Keratinocyte (primary cell): Measurements from ENCODE around the gene OPRD1. TPM values are rescaled to one million over a fixed set of nuclear protein-coding genes. Genes with fewer than 3 reads are reported as not detected.

Experiments used
- DNase-seq: peaks from one replicate; pipeline ENCODE4 v3.0.0-alpha.2; 2011; ENCODE audit warnings: low read depth, missing footprints, low spot score
- FAIRE-seq: peaks from 2 replicates; lab custom pipeline; 2011; peaks lifted over from hg19 to GRCh38; lab: Jason Lieb, UNC
- H2AFZ ChIP-seq: 2 replicates; pipeline ENCODE4 v1.6.0; 2012; ENCODE audit warnings: low read length, control low read depth, inconsistent platforms; ENCODE audit not compliant: control insufficient read depth
- H3K27ac ChIP-seq: 2 replicates; pipeline ENCODE4 v1.5.1; 2011; ENCODE audit warnings: low read length; ENCODE audit not compliant: control insufficient read depth, insufficient read depth
- H3K27me3 ChIP-seq: 3 replicates; pipeline ENCODE4 v1.6.0; 2011; ENCODE audit warnings: low read length; ENCODE audit not compliant: control insufficient read depth, insufficient read depth; ENCODE audit errors: extremely low read depth
- H3K36me3 ChIP-seq, 2 experiments: 2 replicates in 1 of 2; 3 replicates in 1 of 2; pipeline ENCODE4 v1.5.1; 2011; ENCODE audit warnings: low read length in 2 of 2, mild to moderate bottlenecking in 1 of 2; ENCODE audit not compliant: control insufficient read depth in 2 of 2, insufficient read depth in 2 of 2; ENCODE audit errors: extremely low read depth in 1 of 2
- H3K4me1 ChIP-seq: 3 replicates; pipeline ENCODE4 v1.5.1; 2011; ENCODE audit warnings: low read length; ENCODE audit not compliant: control insufficient read depth, insufficient read depth; ENCODE audit errors: extremely low read depth
- H3K4me2 ChIP-seq: 3 replicates; pipeline ENCODE4 v1.6.0; 2011; ENCODE audit warnings: low read depth, low read length; ENCODE audit not compliant: control insufficient read depth, insufficient read depth; ENCODE audit errors: extremely low read depth
- H3K4me3 ChIP-seq, 3 experiments: fragments of 200-600 bp in 1 of 3; sonication (generic) in 1 of 3; 2 replicates in 2 of 3; 3 replicates in 1 of 3; pipeline ENCODE4 v1.5.1; 2011 to 2016; ENCODE audit warnings: low read length in 3 of 3, mild to moderate bottlenecking in 3 of 3, control low read depth in 2 of 3, inconsistent platforms in 1 of 3, low read depth in 1 of 3, mixed read lengths in 1 of 3, mixed run types in 1 of 3, moderate library complexity in 1 of 3; ENCODE audit not compliant: control insufficient read depth in 2 of 3, insufficient read depth in 2 of 3; ENCODE audit errors: extremely low read depth in 1 of 3
- H3K79me2 ChIP-seq: 2 replicates; pipeline ENCODE4 v1.6.0; 2012; ENCODE audit warnings: low read length; ENCODE audit not compliant: control insufficient read depth, insufficient read depth
- H3K9ac ChIP-seq: 3 replicates; pipeline ENCODE4 v1.6.0; 2011; ENCODE audit warnings: low read length; ENCODE audit not compliant: control insufficient read depth, insufficient read depth; ENCODE audit errors: extremely low read depth
- H3K9me1 ChIP-seq: 3 replicates; pipeline ENCODE4 v1.6.0; 2011; ENCODE audit warnings: low read length; ENCODE audit not compliant: control insufficient read depth, insufficient read depth; ENCODE audit errors: extremely low read depth
- H3K9me3 ChIP-seq: 2 replicates; pipeline ENCODE4 v1.5.1; 2012; ENCODE audit warnings: low read depth, low read length; ENCODE audit not compliant: control insufficient read depth
- H4K20me1 ChIP-seq: 3 replicates; pipeline ENCODE4 v1.6.0; 2011; ENCODE audit warnings: low read length; ENCODE audit not compliant: control insufficient read depth, insufficient read depth; ENCODE audit errors: extremely low read depth
- CTCF ChIP-seq, 3 experiments: IDR thresholded peaks in 1 of 3; conservative IDR thresholded peaks in 1 of 3; optimal IDR thresholded peaks in 1 of 3; 2 replicates in 2 of 3; 3 replicates in 1 of 3; pipeline versions ENCODE3 to v1.5.1; 2011; ENCODE audit warnings: low read length in 3 of 3, mild to moderate bottlenecking in 3 of 3, moderate library complexity in 2 of 3, control low read depth in 1 of 3, inconsistent platforms in 1 of 3; ENCODE audit not compliant: insufficient read depth in 2 of 3; ENCODE audit errors: extremely low read depth in 1 of 3
- EZH2 ChIP-seq: IDR thresholded peaks from one replicate; pipeline ENCODE4 v1.6.1; 2012; ENCODE audit warnings: inconsistent platforms, mild to moderate bottlenecking, low read length, moderate library complexity
- dilution Hi-C: fragments of 300-500 bp; cut with MboI; formaldehyde crosslinking; loops from one replicate; pipeline ENCODE4 v1.7.0; 2020; ENCODE audit warnings: low sequenced_read_pairs; ENCODE audit not compliant: extremely low pct_ligation_motif_present
- polyA plus RNA-seq, 5 experiments: library from polyadenylated mRNA; depleted of rRNA in 3 of 5; stranded (reverse) in 3 of 5; stranded (forward) in 1 of 5; unstranded in 1 of 5; fragments of >200 nt; gene quantifications; 1 replicate in 1 of 5; 2 replicates in 3 of 5; 3 replicates in 1 of 5; pipeline versions ENCODE4 v1.2.1 to v1.2.3, GENCODE V29; 2011 to 2012; ENCODE audit warnings: missing spikeins in 2 of 5, low read depth in 1 of 5, low replicate concordance in 1 of 5

The OPRD1 gene
- polyA plus RNA-seq, 1 donor (not counting 4 experiments of a cell fraction or from before 2014, with no cell fraction given): not detected

- dilution Hi-C loops: no loop called here
- H3K36me3 ChIP-seq: peaks cover 0 to 3% of the 10 kb centered on the region in 2 experiments
- peak overlapping the region; percentile 71 for H2AFZ ChIP-seq
- peak overlapping the region; percentile 41 to 83 (median 69) for H3K4me3 ChIP-seq
- peak overlapping the region; percentile 84 for H3K4me2 ChIP-seq
- peaks cover 3% of the 10 kb centered on the region for H3K79me2 ChIP-seq
- peak overlapping the region; percentile 57 for H3K27ac ChIP-seq
- no peak for FAIRE-seq
- H4K20me1 ChIP-seq: peaks cover 3% of the 10 kb centered on the region
- no peaks in the 10 kb centered on the region for H3K9me1 ChIP-seq
- no peaks in the 10 kb centered on the region for H3K9me3 ChIP-seq
- peaks cover 9% of the 10 kb centered on the region for H3K4me1 ChIP-seq
- H3K27me3 ChIP-seq: no peaks in the 10 kb centered on the region
- H3K9ac ChIP-seq: peak overlapping the region; percentile 79
- TF ChIP-seq CTCF (optimal IDR thresholded peaks at IDR 0.05 in 1 of 3, IDR thresholded peaks at IDR 0.05 in 1 of 3, conservative IDR thresholded peaks at IDR 0.05 in 1 of 3; ENCODE audit: extremely low read depth in 1 of 3, insufficient read depth in 2 of 3, low read length in 3 of 3) (no peak), EZH2 (no peak)
- DNase-seq: no peak
These were observed 101.8 kb downstream of the OPRD1 start for GRCh38 chr1:28913786-28914227.

- Histone ChIP-seq H3K9me3 (no peaks in the 10 kb centered on the region), H3K9me1 (no peaks in the 10 kb centered on the region), H3K9ac (peak within 1 kb of the TSS; percentile 79), H3K4me2 (peak within 1 kb of the TSS; percentile 84), H4K20me1 (peaks cover 3% of the 10 kb centered on the region), H3K79me2 (peaks cover 3% of the 10 kb centered on the region), H3K36me3 (peaks cover 0 to 3% of the 10 kb centered on the region in 2 experiments), H3K27ac (peak within 1 kb of the TSS; percentile 57), H2AFZ (peak within 1 kb of the TSS; percentile 82), H3K4me3 (peak within 1 kb of the TSS; percentile 41 to 83 (median 69)), H3K4me1 (peaks cover 9% of the 10 kb centered on the region), H3K27me3 (no peaks in the 10 kb centered on the region)
- DNase-seq (peak; percentile 26), FAIRE-seq (no peak)
- TF ChIP-seq CTCF (optimal IDR thresholded peaks at IDR 0.05 in 1 of 3, IDR thresholded peaks at IDR 0.05 in 1 of 3, conservative IDR thresholded peaks at IDR 0.05 in 1 of 3; ENCODE audit: extremely low read depth in 1 of 3, insufficient read depth in 2 of 3, low read length in 3 of 3): no peak
- TF ChIP-seq EZH2: no peak
- dilution Hi-C loops: no loop called here
These were observed 102.5 kb downstream of the OPRD1 start, which contains the start of gene EPB41 for GRCh38 chr1:28914228-28915030. Gene EPB41, plus strand, starts transcription at chr1:28914569. Its CDS starts 72,869 bp downstream, at chr1:28987438.
